ENCODE data around the gene CRACDL. TPM values are rescaled to one million over a fixed set of nuclear protein-coding genes. Genes with fewer than 3 reads are reported as not detected.

The CRACDL gene
- total and polyA plus RNA-seq, 7 donors = 0.36 to 8.8 (median 1.5) TPM

DNA sequence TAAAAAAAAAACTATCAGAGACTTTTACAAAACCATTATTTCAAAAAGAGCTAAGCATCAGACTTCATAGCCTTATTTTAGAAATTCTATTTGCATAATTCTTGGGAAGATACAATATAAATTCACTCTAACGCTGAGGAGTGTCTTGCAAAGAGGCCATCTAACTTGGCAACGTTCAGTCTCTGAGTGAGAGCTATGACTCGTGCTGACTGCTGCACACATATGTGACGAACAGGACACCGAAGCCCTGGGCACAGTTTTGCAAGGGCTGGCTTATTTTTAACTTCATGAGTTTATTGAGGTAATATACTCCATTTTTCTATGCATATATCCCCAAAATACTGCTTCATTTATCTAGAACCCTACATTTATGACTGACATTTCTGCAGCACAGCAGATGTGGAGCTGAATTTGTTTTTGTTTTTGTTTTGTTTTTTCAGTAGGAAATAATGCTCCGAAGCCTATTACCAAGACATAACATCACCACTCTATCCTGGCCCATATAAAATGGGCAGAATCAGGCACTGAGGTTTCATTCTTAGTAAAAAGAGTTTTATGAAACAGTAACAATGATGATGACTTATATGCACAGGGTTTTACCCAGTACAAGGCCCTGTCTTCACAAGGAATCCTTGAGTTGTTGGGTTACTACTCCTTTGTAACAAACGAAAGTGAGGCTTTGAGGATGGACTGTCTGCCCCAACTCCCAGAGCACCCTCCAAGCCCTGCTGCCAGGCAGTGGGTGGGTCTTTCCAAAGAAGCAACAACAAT is 68.3 kb downstream of the CRACDL start:
- Histone ChIP-seq H3K9me3 (no peaks in the 10 kb centered on the region), H3K27me3 (no peaks in the 10 kb centered on the region), H3K4me1 (no peaks in the 10 kb centered on the region), H3K4me3 (no peak overlapping the region), H3K36me3 (no peaks in the 10 kb centered on the region), H3K27ac (no peak overlapping the region)
- no peak for DNase-seq
- 24 to 66% methylated on average over 7 of the region's 7 CpGs for WGBS, 2 donors
- TF ChIP-seq EP300 (IDR thresholded peaks at IDR 0.05) = no peak
- no peak for TF ChIP-seq POLR2AphosphoS5 (IDR thresholded peaks at IDR 0.05)
- no peak for TF ChIP-seq POLR2A (IDR thresholded peaks at IDR 0.05)
- TF ChIP-seq, protein P1, sequence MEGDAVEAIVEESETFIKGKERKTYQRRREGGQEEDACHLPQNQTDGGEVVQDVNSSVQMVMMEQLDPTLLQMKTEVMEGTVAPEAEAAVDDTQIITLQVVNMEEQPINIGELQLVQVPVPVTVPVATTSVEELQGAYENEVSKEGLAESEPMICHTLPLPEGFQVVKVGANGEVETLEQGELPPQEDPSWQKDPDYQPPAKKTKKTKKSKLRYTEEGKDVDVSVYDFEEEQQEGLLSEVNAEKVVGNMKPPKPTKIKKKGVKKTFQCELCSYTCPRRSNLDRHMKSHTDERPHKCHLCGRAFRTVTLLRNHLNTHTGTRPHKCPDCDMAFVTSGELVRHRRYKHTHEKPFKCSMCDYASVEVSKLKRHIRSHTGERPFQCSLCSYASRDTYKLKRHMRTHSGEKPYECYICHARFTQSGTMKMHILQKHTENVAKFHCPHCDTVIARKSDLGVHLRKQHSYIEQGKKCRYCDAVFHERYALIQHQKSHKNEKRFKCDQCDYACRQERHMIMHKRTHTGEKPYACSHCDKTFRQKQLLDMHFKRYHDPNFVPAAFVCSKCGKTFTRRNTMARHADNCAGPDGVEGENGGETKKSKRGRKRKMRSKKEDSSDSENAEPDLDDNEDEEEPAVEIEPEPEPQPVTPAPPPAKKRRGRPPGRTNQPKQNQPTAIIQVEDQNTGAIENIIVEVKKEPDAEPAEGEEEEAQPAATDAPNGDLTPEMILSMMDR (IDR thresholded peaks at IDR 0.05) = no peak
- intact Hi-C loops (cut with DNase I) = no loop called here

- Histone ChIP-seq H3K36me3 (no peaks in the 10 kb centered on the region), H3K4me1 (no peaks in the 10 kb centered on the region), H3K27ac (peak overlapping the region in 1 of 4 donors; percentile 4), H3K9me3 (peaks cover 0 to 7% (median 2%) of the 10 kb centered on the region in 4 donors), H3K27me3 (no peaks in the 10 kb centered on the region), H3K4me3 (no peak overlapping the region)
- 51 to 72% methylated on average over 3 of the region's 3 CpGs for WGBS, 2 donors
- intact Hi-C loops (cut with DNase I) = no loop called here
- DNase-seq = no peak
- TF ChIP-seq, protein P1 (IDR thresholded peaks at IDR 0.05) = no peak
- no peak for TF ChIP-seq EP300 (IDR thresholded peaks at IDR 0.05)
- TF ChIP-seq POLR2A (IDR thresholded peaks at IDR 0.05) = no peak
- no peak for TF ChIP-seq POLR2AphosphoS5 (IDR thresholded peaks at IDR 0.05)
Measured at GRCh38 chr2:98866033-98866432, 70.0 kb downstream of the CRACDL start.

- Histone ChIP-seq H3K9me3 (peaks cover 0 to 11% (median 3%) of the 10 kb centered on the region in 4 donors), H3K27ac (no peak overlapping the region), H3K36me3 (no peaks in the 10 kb centered on the region), H3K4me1 (no peaks in the 10 kb centered on the region), H3K27me3 (no peaks in the 10 kb centered on the region), H3K4me3 (no peak overlapping the region)
- TF ChIP-seq POLR2A (IDR thresholded peaks at IDR 0.05) (no peak), EP300 (IDR thresholded peaks at IDR 0.05) (no peak), POLR2AphosphoS5 (IDR thresholded peaks at IDR 0.05) (no peak)
- TF ChIP-seq, protein P1 (IDR thresholded peaks at IDR 0.05) = no peak
- no peak for DNase-seq
- 88 to 95% methylated on average over 1 of the region's 1 CpG for WGBS, 2 donors
- intact Hi-C loops (cut with DNase I) = no loop called here
Measured at GRCh38 chr2:98861601-98862000, 74.4 kb downstream of the CRACDL start.

DNA sequence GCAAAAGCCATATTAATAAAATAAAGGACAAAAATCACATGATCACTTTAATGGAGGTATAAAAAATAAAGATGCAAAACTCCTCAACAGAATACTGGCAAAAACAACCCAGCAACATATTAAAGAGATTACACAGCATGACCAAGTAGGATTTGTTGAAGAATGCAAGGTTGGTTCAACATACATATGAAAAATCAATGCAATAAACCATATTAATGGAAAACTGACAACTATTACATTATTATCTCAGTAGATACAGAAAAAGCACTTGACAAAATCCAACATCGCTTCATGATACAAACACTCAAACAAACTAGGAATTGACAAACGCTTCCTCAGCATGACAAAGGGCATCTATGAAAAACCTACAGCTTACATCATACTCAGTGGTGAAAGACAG is 76.7 kb downstream of the CRACDL start:
- no peaks in the 10 kb centered on the region for H3K27me3 ChIP-seq
- no peaks in the 10 kb centered on the region for H3K4me1 ChIP-seq
- intact Hi-C loops (cut with DNase I) = no loop called here
- 93 to 97% methylated on average over 2 of the region's 2 CpGs for WGBS, 2 donors
- no peaks in the 10 kb centered on the region for H3K36me3 ChIP-seq
- DNase-seq = no peak
- TF ChIP-seq EP300 (IDR thresholded peaks at IDR 0.05) (no peak), POLR2AphosphoS5 (IDR thresholded peaks at IDR 0.05) (no peak), POLR2A (IDR thresholded peaks at IDR 0.05) (no peak)
- TF ChIP-seq, protein P1 (IDR thresholded peaks at IDR 0.05) = no peak
- no peak overlapping the region for H3K4me3 ChIP-seq
- H3K27ac ChIP-seq = no peak overlapping the region
- H3K9me3 ChIP-seq = peaks cover 0 to 11% (median 3%) of the 10 kb centered on the region in 4 donors
